ENCODE results near the gene MIER3. TPM values are rescaled to one million over a fixed set of nuclear protein-coding genes. Genes with fewer than 3 reads are reported as not detected.

The MIER3 gene
- total and polyA plus RNA-seq, 2 experiments from 2014 or later, result 5.3 to 20.0 TPM

- H2AFZ ChIP-seq, result no peak overlapping the region
- H3K4me3 ChIP-seq, result no peak overlapping the region
- peaks cover 8% of the 10 kb centered on the region; the same call in 1 of the 2 replicates for H3K79me2 ChIP-seq (ENCODE audit: insufficient read depth)
- no peaks in the 10 kb centered on the region for H3K27me3 ChIP-seq (replicated peaks; ENCODE audit: insufficient read depth)
- H3K4me1 ChIP-seq (ENCODE audit: insufficient read depth), result no peaks in the 10 kb centered on the region
- WGBS, 2 experiments (ENCODE audit: low coverage in 1 of 2, low lambda C conversion rate in 2 of 2, missing lambda C conversion rate in 2 of 2), result 90 to 92% methylated on average over 6 of the region's 6 CpGs
- H3K9ac ChIP-seq, result no peak overlapping the region
- peaks cover 77% of the 10 kb centered on the region for H3K36me3 ChIP-seq (ENCODE audit: low read depth)
- H3K27ac ChIP-seq, result no peak overlapping the region
- DNase-seq, result no peak
- no peaks in the 10 kb centered on the region for H3K9me2 ChIP-seq (ENCODE audit: insufficient read depth)
- H3F3A ChIP-seq (ENCODE audit: insufficient read depth), result peaks cover 9% of the 10 kb centered on the region; the same call in 1 of the 2 replicates
- no peaks in the 10 kb centered on the region for H4K20me1 ChIP-seq (ENCODE audit: insufficient read depth)
- TF ChIP-seq EZH2 (IDR thresholded peaks at IDR 0.05; ENCODE audit: insufficient read depth, poor library complexity, severe bottlenecking) (no peak), EZH2phosphoT487 (IDR thresholded peaks at IDR 0.05; ENCODE audit: insufficient read depth, low read depth) (no peak)
- no peak overlapping the region for H3K4me2 ChIP-seq (ENCODE audit: unreplicated experiment)
- in situ Hi-C loops (cut with MboI), result loop anchor here (25.0 kb wide), 1 partner anchor 1539 kb away; the partner anchor contains the start of gene PLK2
- H3K9me3 ChIP-seq (ENCODE audit: low read depth), result no peaks in the 10 kb centered on the region
Measured at GRCh38 chr5:56922922-56923321, 29.0 kb downstream of the MIER3 start.

- no peak overlapping the region for H3K27ac ChIP-seq
- DNase-seq, result no peak
- in situ Hi-C loops (cut with MboI), result loop anchor here (25.0 kb wide), 1 partner anchor 1542 kb away; the partner anchor contains the start of gene PLK2
- 95 to 97% methylated on average over 1 of the region's 1 CpG for WGBS, 2 experiments (ENCODE audit: low coverage in 1 of 2, low lambda C conversion rate in 2 of 2, missing lambda C conversion rate in 2 of 2)
- H3K9me2 ChIP-seq (ENCODE audit: insufficient read depth), result no peaks in the 10 kb centered on the region
- H3K4me3 ChIP-seq, result no peak overlapping the region
- no peak overlapping the region for H3K4me2 ChIP-seq (ENCODE audit: unreplicated experiment)
- no peaks in the 10 kb centered on the region for H4K20me1 ChIP-seq (ENCODE audit: insufficient read depth)
- peaks cover 9% of the 10 kb centered on the region; the same call in 1 of the 2 replicates for H3F3A ChIP-seq (ENCODE audit: insufficient read depth)
- no peak for TF ChIP-seq EZH2phosphoT487 (IDR thresholded peaks at IDR 0.05; ENCODE audit: insufficient read depth, low read depth)
- TF ChIP-seq EZH2 (IDR thresholded peaks at IDR 0.05; ENCODE audit: insufficient read depth, poor library complexity, severe bottlenecking), result no peak
- no peak overlapping the region for H2AFZ ChIP-seq
- H3K4me1 ChIP-seq (ENCODE audit: insufficient read depth), result no peaks in the 10 kb centered on the region
- no peaks in the 10 kb centered on the region for H3K9me3 ChIP-seq (ENCODE audit: low read depth)
- no peak overlapping the region for H3K9ac ChIP-seq
- peaks cover 50% of the 10 kb centered on the region for H3K36me3 ChIP-seq (ENCODE audit: low read depth)
- peaks cover 7% of the 10 kb centered on the region; the same call in 1 of the 2 replicates for H3K79me2 ChIP-seq (ENCODE audit: insufficient read depth)
- no peaks in the 10 kb centered on the region for H3K27me3 ChIP-seq (replicated peaks; ENCODE audit: insufficient read depth)
Measured at GRCh38 chr5:56919942-56920662, 31.8 kb downstream of the MIER3 start.

GRCh38 chr5:56918054-56918453, 33.9 kb downstream of the MIER3 start:
- DNase-seq, result no peak
- Histone ChIP-seq H3K79me2 (ENCODE audit: insufficient read depth) (no peaks in the 10 kb centered on the region; the same call in 1 of the 2 replicates), H3K9me2 (ENCODE audit: insufficient read depth) (no peaks in the 10 kb centered on the region), H4K20me1 (ENCODE audit: insufficient read depth) (no peaks in the 10 kb centered on the region), H3K27ac (no peak overlapping the region), H3K27me3 (replicated peaks; ENCODE audit: insufficient read depth) (no peaks in the 10 kb centered on the region), H3K9me3 (ENCODE audit: low read depth) (no peaks in the 10 kb centered on the region), H3K4me1 (ENCODE audit: insufficient read depth) (no peaks in the 10 kb centered on the region), H3K36me3 (ENCODE audit: low read depth) (peaks cover 32% of the 10 kb centered on the region), H3F3A (ENCODE audit: insufficient read depth) (peaks cover 9% of the 10 kb centered on the region; the same call in 1 of the 2 replicates), H2AFZ (no peak overlapping the region), H3K9ac (no peak overlapping the region), H3K4me2 (ENCODE audit: unreplicated experiment) (no peak overlapping the region), H3K4me3 (no peak overlapping the region)
- no peak for TF ChIP-seq EZH2 (IDR thresholded peaks at IDR 0.05; ENCODE audit: insufficient read depth, poor library complexity, severe bottlenecking)
- no peak for TF ChIP-seq EZH2phosphoT487 (IDR thresholded peaks at IDR 0.05; ENCODE audit: insufficient read depth, low read depth)
- in situ Hi-C loops (cut with MboI), result loop anchor here (25.0 kb wide), 1 partner anchor 1544 kb away; the partner anchor contains the start of gene PLK2
- 87 to 90% methylated on average over 2 of the region's 2 CpGs for WGBS, 2 experiments (ENCODE audit: low coverage in 1 of 2, low lambda C conversion rate in 2 of 2, missing lambda C conversion rate in 2 of 2)

GRCh38 chr5:56917534-56917933, 34.4 kb downstream of the MIER3 start:
- Histone ChIP-seq H3K4me1 (ENCODE audit: insufficient read depth) (no peaks in the 10 kb centered on the region), H3K9ac (no peak overlapping the region), H3K36me3 (ENCODE audit: low read depth) (peaks cover 27% of the 10 kb centered on the region), H3K4me3 (no peak overlapping the region), H3F3A (ENCODE audit: insufficient read depth) (peaks cover 9% of the 10 kb centered on the region; the same call in 1 of the 2 replicates), H3K27ac (no peak overlapping the region), H3K27me3 (replicated peaks; ENCODE audit: insufficient read depth) (no peaks in the 10 kb centered on the region), H4K20me1 (ENCODE audit: insufficient read depth) (no peaks in the 10 kb centered on the region), H3K9me2 (ENCODE audit: insufficient read depth) (no peaks in the 10 kb centered on the region), H2AFZ (no peak overlapping the region), H3K9me3 (ENCODE audit: low read depth) (no peaks in the 10 kb centered on the region), H3K79me2 (ENCODE audit: insufficient read depth) (no peaks in the 10 kb centered on the region; the same call in 1 of the 2 replicates), H3K4me2 (ENCODE audit: unreplicated experiment) (no peak overlapping the region)
- DNase-seq, result no peak
- in situ Hi-C loops (cut with MboI), result loop anchor here (25.0 kb wide), 1 partner anchor 1545 kb away; the partner anchor contains the start of gene PLK2
- 82 to 92% methylated on average over 2 of the region's 2 CpGs for WGBS, 2 experiments (ENCODE audit: low coverage in 1 of 2, low lambda C conversion rate in 2 of 2, missing lambda C conversion rate in 2 of 2)
- TF ChIP-seq EZH2phosphoT487 (IDR thresholded peaks at IDR 0.05; ENCODE audit: insufficient read depth, low read depth), result no peak
- no peak for TF ChIP-seq EZH2 (IDR thresholded peaks at IDR 0.05; ENCODE audit: insufficient read depth, poor library complexity, severe bottlenecking)
